GM12801 (cell line): Measurements from ENCODE around the gene CARHSP1.

Experiments
- TF ChIP-seq, protein P1 (sequence below): IDR thresholded peaks from one replicate; pipeline ENCODE4 v1.5.1; 2011; ENCODE audit warnings: control low read depth; ENCODE audit not compliant: insufficient read length; ENCODE audit errors: extremely low read depth

Gene CARHSP1

DNA sequence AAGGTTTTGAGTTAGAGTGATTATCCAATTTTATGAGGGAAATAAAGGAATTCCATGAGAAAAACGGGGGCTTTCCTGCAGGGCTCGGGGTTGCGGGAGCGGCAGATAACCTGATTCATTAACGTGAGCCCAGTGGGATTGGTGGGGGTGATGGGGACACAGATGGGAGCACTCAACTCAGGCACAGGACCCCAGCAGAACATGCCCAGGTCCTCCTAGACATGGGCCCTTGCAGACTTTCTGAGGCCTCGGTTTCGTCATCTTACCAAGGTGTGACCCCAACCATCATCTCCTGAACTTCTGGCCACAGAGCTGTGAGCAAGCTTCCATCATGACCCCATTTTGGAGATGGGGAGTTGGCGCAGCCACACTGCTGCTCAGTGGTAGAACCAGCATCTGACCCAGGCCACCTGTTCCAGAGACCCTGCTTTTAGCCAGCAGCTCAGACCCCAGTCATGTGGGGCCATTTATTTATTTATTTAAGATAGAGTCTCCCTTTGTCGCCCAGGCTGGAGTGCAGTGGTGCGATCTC is 22.3 kb downstream of the CARHSP1 start:
- TF ChIP-seq, protein P1, sequence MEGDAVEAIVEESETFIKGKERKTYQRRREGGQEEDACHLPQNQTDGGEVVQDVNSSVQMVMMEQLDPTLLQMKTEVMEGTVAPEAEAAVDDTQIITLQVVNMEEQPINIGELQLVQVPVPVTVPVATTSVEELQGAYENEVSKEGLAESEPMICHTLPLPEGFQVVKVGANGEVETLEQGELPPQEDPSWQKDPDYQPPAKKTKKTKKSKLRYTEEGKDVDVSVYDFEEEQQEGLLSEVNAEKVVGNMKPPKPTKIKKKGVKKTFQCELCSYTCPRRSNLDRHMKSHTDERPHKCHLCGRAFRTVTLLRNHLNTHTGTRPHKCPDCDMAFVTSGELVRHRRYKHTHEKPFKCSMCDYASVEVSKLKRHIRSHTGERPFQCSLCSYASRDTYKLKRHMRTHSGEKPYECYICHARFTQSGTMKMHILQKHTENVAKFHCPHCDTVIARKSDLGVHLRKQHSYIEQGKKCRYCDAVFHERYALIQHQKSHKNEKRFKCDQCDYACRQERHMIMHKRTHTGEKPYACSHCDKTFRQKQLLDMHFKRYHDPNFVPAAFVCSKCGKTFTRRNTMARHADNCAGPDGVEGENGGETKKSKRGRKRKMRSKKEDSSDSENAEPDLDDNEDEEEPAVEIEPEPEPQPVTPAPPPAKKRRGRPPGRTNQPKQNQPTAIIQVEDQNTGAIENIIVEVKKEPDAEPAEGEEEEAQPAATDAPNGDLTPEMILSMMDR: no peak

GRCh38 chr16:8845699-8846298 is 23.0 kb downstream of the CARHSP1 start:
- TF ChIP-seq, protein P1: no peak

GRCh38 chr16:8832717-8833105 is 36.1 kb downstream of the CARHSP1 start:
- TF ChIP-seq, protein P1: no peak

DNA sequence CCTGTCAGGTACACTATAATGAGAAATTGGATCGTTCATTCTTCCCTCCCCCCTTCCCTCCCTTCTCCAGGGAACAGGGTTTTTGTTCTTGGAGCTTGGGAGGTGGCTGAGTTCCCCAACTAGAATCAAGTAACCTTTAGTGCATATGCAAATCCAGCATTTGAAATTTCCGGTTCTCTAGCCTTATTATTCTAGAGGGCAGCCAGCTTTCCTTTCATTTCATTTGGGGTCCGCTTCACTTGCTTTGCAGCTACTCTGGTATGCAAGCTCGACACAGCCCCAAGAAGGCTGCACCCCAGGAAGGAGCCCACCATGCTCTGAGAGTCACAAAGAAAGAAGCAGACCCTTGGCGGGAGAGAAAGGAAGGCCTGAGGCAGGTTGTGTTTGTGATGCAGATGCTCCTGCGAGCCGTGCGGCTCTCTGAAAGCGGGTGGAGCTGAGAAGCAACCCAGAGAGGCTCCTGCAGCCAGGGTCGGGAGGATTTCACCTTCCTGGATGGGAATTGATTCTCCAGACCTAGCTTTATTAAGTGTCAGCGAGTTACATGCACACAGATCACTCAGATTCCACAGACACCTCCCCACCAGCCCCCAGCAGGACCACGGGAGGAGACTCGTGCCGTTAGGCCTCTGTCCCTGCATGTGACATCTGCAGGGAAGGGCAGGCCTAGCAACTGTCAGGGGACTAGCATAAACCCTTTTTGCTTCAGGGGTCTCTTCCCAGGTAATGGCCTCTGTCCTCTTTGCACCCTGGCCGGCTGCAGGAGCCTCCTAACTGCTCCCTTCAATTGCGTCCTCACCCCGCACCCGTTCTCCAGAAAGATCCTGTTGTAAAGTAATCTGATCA is 36.7 kb downstream of the CARHSP1 start:
- TF ChIP-seq, protein P1: no peak

- TF ChIP-seq, protein P1: no peak
These were observed 37.4 kb downstream of the CARHSP1 start for GRCh38 chr16:8831450-8831849.

DNA sequence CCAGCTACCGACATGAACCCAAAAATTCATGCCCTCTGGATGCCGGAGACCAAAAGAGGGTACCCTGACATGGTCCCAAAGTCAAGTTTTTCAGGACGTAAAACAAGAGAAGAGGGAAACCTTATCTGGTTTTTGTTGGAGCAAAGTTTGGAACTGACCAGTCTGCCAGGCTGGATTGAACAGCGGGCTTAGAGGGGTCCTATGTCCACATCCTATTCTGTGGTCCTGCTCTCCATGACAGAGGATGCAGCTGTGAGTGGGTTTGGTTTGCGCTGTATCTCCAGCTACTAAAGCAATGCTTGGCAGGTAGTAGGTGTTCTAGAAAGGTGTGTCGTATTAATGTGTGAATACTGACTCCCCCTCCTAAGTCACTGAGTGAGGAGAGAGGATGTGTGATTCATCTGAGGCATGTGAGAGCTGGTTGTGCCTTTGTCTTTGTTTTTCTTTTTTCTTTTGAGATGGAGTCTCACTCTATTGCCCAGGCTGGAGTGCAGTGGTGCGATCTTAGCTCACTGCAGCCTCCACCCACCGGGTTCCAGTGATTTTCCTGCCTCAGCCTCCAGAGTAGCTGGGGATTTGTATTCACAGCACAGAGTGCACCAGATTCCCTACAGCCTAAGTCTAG is 40.2 kb downstream of the CARHSP1 start:
- TF ChIP-seq, protein P1: no peak

- TF ChIP-seq, protein P1: no peak
These were observed 42.4 kb downstream of the CARHSP1 start for GRCh38 chr16:8826278-8826879.
